Measurements from ENCODE around the gene INHBC.

The INHBC gene

GRCh38 chr12:57481671-57482070 is 47.1 kb downstream of the INHBC start (continued):
- no peak for TF ChIP-seq ZNF561 (tag by site-specific recombination; IDR thresholded peaks at IDR 0.05; ENCODE audit: borderline replicate concordance)
- no peak for TF ChIP-seq ZNF626 (tag by site-specific recombination; IDR thresholded peaks at IDR 0.05)

GRCh38 chr12:57483466-57483865 is 48.9 kb downstream of the INHBC start:
- TF ChIP-seq KLF8 (tag by site-specific recombination; IDR thresholded peaks at IDR 0.05) (no peak), KLF1 (tag by site-specific recombination; IDR thresholded peaks at IDR 0.05) (no peak), ZNF114 (tag by site-specific recombination; IDR thresholded peaks at IDR 0.05) (no peak), ZNF623 (tag by site-specific recombination; IDR thresholded peaks at IDR 0.05) (no peak), ZNF777 (tag by site-specific recombination; IDR thresholded peaks at IDR 0.05; ENCODE audit: borderline replicate concordance) (no peak), ZNF548 (tag by site-specific recombination; IDR thresholded peaks at IDR 0.05) (no peak), ZNF24 (tag by site-specific recombination; IDR thresholded peaks at IDR 0.05) (no peak), KLF9 (tag by site-specific recombination; IDR thresholded peaks at IDR 0.05; ENCODE audit: low read depth) (no peak), SALL2 (tag by site-specific recombination; IDR thresholded peaks at IDR 0.05; ENCODE audit: borderline replicate concordance) (no peak), ZNF518A (tag by site-specific recombination; conservative IDR thresholded peaks at IDR 0.05; ENCODE audit: low read depth) (no peak), ZNF513 (tag by site-specific recombination; IDR thresholded peaks at IDR 0.05) (no peak), ZNF473 (tag by site-specific recombination; IDR thresholded peaks at IDR 0.05) (no peak), ZNF785 (tag by site-specific recombination; IDR thresholded peaks at IDR 0.05) (no peak), ZNF121 (tag by site-specific recombination; IDR thresholded peaks at IDR 0.05) (no peak), MZF1 (tag by site-specific recombination; IDR thresholded peaks at IDR 0.05; ENCODE audit: borderline replicate concordance) (no peak), ZNF394 (tag by site-specific recombination; IDR thresholded peaks at IDR 0.05; ENCODE audit: borderline replicate concordance) (no peak), OVOL3 (tag by site-specific recombination; IDR thresholded peaks at IDR 0.05) (no peak), ZNF350 (tag by site-specific recombination; IDR thresholded peaks at IDR 0.05) (no peak), ZNF426 (tag by site-specific recombination; IDR thresholded peaks at IDR 0.05) (no peak), ZNF138 (tag by site-specific recombination; IDR thresholded peaks at IDR 0.05; ENCODE audit: borderline replicate concordance) (no peak)
- ChIA-PET POLR2A (no interaction called here), CTCF (no interaction called here)
- Histone ChIP-seq H3K4me3 (ENCODE audit: low read depth, low read length) (no peak overlapping the region), H3K36me3 (ENCODE audit: control insufficient read depth in 2 of 2, insufficient read depth in 1 of 2, low read length in 2 of 2) (no peaks in the 10 kb centered on the region), H3K4me1 (ENCODE audit: control insufficient read depth, insufficient read depth, low read length) (no peaks in the 10 kb centered on the region), H3K27ac (ENCODE audit: extremely low read depth, low read depth, low read length) (no peak overlapping the region), H3K9me3 (ENCODE audit: control insufficient read depth, insufficient read depth, low read depth, low read length) (no peaks in the 10 kb centered on the region)
